ENCODE measurements around the gene BCR.

- TF ChIP-seq, protein P1, sequence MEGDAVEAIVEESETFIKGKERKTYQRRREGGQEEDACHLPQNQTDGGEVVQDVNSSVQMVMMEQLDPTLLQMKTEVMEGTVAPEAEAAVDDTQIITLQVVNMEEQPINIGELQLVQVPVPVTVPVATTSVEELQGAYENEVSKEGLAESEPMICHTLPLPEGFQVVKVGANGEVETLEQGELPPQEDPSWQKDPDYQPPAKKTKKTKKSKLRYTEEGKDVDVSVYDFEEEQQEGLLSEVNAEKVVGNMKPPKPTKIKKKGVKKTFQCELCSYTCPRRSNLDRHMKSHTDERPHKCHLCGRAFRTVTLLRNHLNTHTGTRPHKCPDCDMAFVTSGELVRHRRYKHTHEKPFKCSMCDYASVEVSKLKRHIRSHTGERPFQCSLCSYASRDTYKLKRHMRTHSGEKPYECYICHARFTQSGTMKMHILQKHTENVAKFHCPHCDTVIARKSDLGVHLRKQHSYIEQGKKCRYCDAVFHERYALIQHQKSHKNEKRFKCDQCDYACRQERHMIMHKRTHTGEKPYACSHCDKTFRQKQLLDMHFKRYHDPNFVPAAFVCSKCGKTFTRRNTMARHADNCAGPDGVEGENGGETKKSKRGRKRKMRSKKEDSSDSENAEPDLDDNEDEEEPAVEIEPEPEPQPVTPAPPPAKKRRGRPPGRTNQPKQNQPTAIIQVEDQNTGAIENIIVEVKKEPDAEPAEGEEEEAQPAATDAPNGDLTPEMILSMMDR (CRISPR knock-in tag; IDR thresholded peaks at IDR 0.05) = no peak
- no peak for TF ChIP-seq ZNF263 (CRISPR knock-in tag; IDR thresholded peaks at IDR 0.05)
- TF ChIP-seq TFE3 (CRISPR knock-in tag; IDR thresholded peaks at IDR 0.05) = no peak
- TF ChIP-seq BCL6 (CRISPR knock-in tag; IDR thresholded peaks at IDR 0.05) = no peak
- no peak for TF ChIP-seq CREB1 (IDR thresholded peaks at IDR 0.05)
- TF ChIP-seq CREB1 (CRISPR knock-in tag; IDR thresholded peaks at IDR 0.05) = no peak
- TF ChIP-seq SMARCC2 (IDR thresholded peaks at IDR 0.05) = no peak
- TF ChIP-seq PCBP1 (IDR thresholded peaks at IDR 0.05; ENCODE audit: borderline replicate concordance, low read depth, low read length) = no peak
Observed at GRCh38 chr22:23204541-23205157, 24.3 kb downstream of the BCR start.
